GM23338 (cell line): ENCODE measurements around the gene NUP214. TPM values are rescaled to one million over a fixed set of nuclear protein-coding genes. Genes with fewer than 3 reads are reported as not detected.

Source experiments
- ATAC-seq: fragments of 200-7000 bp; cut with Tn5 transposase; 3 replicates; pipeline ENCODE4 v1.9.1; 2020
- DNase-seq: peaks from one replicate; pipeline ENCODE4 v3.0.0-alpha.2; 2015; ENCODE audit warnings: low spot score
- H2AFZ ChIP-seq: fragments of 200-600 bp; sonication (generic); 2 replicates; pipeline ENCODE4 v1.8.0; 2016; ENCODE audit warnings: antibody characterized with exemption, mild to moderate bottlenecking, moderate library complexity
- H3F3A ChIP-seq: fragments of 200-600 bp; sonication (generic); replicated peaks from 2 replicates; pipeline ENCODE4 v1.8.0; 2017; ENCODE audit warnings: antibody characterized with exemption, mixed run types, low read depth
- H3K27ac ChIP-seq: fragments of 200-600 bp; sonication (generic); 2 replicates; pipeline ENCODE4 v1.6.1; 2016; ENCODE audit warnings: low read depth
- H3K27me3 ChIP-seq: fragments of 200-600 bp; sonication (generic); 2 replicates; pipeline ENCODE4 v1.8.0; 2016; ENCODE audit warnings: mild to moderate bottlenecking, mixed run types, moderate library complexity; ENCODE audit not compliant: insufficient read depth
- H3K36me3 ChIP-seq: fragments of 200-600 bp; sonication (generic); 2 replicates; pipeline ENCODE4 v1.8.0; 2016; ENCODE audit warnings: mild to moderate bottlenecking; ENCODE audit not compliant: insufficient read depth
- H3K4me1 ChIP-seq: fragments of 200-600 bp; sonication (generic); 2 replicates; pipeline ENCODE4 v1.8.0; 2016; ENCODE audit warnings: mild to moderate bottlenecking, moderate library complexity; ENCODE audit not compliant: insufficient read depth
- H3K4me2 ChIP-seq: fragments of 200-600 bp; sonication (generic); 2 replicates; pipeline ENCODE4 v1.7.1; 2017; ENCODE audit warnings: mixed run types
- H3K4me3 ChIP-seq: fragments of 200-600 bp; sonication (generic); 2 replicates; pipeline ENCODE4 v1.6.1; 2016; ENCODE audit warnings: mixed run types
- H3K79me2 ChIP-seq: fragments of 200-600 bp; sonication (generic); replicated peaks from 2 replicates; pipeline ENCODE4 v1.8.0; 2017; ENCODE audit warnings: mild to moderate bottlenecking; ENCODE audit not compliant: insufficient read depth
- H3K9me2 ChIP-seq: fragments of 200-600 bp; sonication (generic); 2 replicates; pipeline ENCODE4 v1.8.0; 2017; ENCODE audit not compliant: insufficient read depth
- H4K20me1 ChIP-seq: fragments of 200-600 bp; sonication (generic); replicated peaks from 2 replicates; pipeline ENCODE4 v1.8.0; 2017; ENCODE audit warnings: mild to moderate bottlenecking; ENCODE audit not compliant: insufficient read depth
- H3K27ac Mint-ChIP-seq: 2 replicates; pipeline ENCODE4 v1.8.0; 2020; ENCODE audit warnings: inconsistent platforms, mild to moderate bottlenecking, moderate library complexity, mixed read lengths
- H3K27me3 Mint-ChIP-seq: 3 replicates; pipeline ENCODE4 v1.8.0; 2022; ENCODE audit warnings: low read depth, mild to moderate bottlenecking, moderate library complexity, mixed read lengths, inconsistent platforms; ENCODE audit not compliant: insufficient read depth, poor library complexity
- H3K36me3 Mint-ChIP-seq: 3 replicates; pipeline ENCODE4 v1.8.0; 2021; ENCODE audit warnings: low read depth, mild to moderate bottlenecking, inconsistent platforms, moderate library complexity, mixed read lengths
- H3K4me1 Mint-ChIP-seq: 3 replicates; pipeline ENCODE4 v1.8.0; 2020; ENCODE audit warnings: mild to moderate bottlenecking, inconsistent platforms, mixed read lengths
- H3K4me3 Mint-ChIP-seq: 3 replicates; pipeline ENCODE4 v1.8.0; 2021; ENCODE audit warnings: moderate library complexity, mild to moderate bottlenecking, inconsistent platforms, mixed read lengths
- H3K9me3 Mint-ChIP-seq: 3 replicates; pipeline ENCODE4 v1.8.0; 2020; ENCODE audit warnings: moderate library complexity, mild to moderate bottlenecking, inconsistent platforms, mixed read lengths
- EZH2 ChIP-seq: fragments of 200-600 bp; sonication (generic); IDR thresholded peaks from one replicate; pipeline ENCODE4 v1.8.0; 2017; ENCODE audit warnings: antibody characterized with exemption, mild to moderate bottlenecking, low read depth; ENCODE audit not compliant: unreplicated experiment
- EZH2phosphoT487 ChIP-seq: fragments of 200-600 bp; sonication (generic); IDR thresholded peaks from one replicate; pipeline ENCODE4 v1.8.1; 2018; ENCODE audit warnings: antibody characterized with exemption; ENCODE audit not compliant: unreplicated experiment
- NANOG ChIP-seq: IDR thresholded peaks from 2 replicates; pipeline ENCODE4 v1.6.1; 2016; ENCODE audit warnings: antibody characterized with exemption, borderline replicate concordance
- POLR2AphosphoS5 ChIP-seq: IDR thresholded peaks from 2 replicates; pipeline ENCODE4 v1.6.1; 2016; ENCODE audit warnings: antibody characterized with exemption, low read depth
- STAT1 ChIP-seq: IDR thresholded peaks from one replicate; pipeline ENCODE4 v1.6.1; 2016; ENCODE audit warnings: antibody characterized with exemption; ENCODE audit not compliant: unreplicated experiment
- ZNF114 ChIP-seq: fragments of 250-450 bp; sonication (Bioruptor Pico); IDR thresholded peaks from 2 replicates; pipeline ENCODE4 v1.5.0; 2020; ENCODE audit warnings: mild to moderate bottlenecking, moderate library complexity
- ZNF331 ChIP-seq: fragments of 250-450 bp; sonication (Bioruptor Pico); IDR thresholded peaks from 2 replicates; pipeline ENCODE4 v1.5.0; 2020; ENCODE audit warnings: low read depth, mild to moderate bottlenecking, moderate library complexity
- polyA plus RNA-seq: library from polyadenylated mRNA; unstranded; fragments of >200 nt; fragmentation: Nextera tagmentation; extraction: Ambion mirVana; gene quantifications from 2 replicates; pipeline ENCODE4 v1.2.1, GENCODE V29; 2016
- total RNA-seq: library from RNA; depleted of rRNA; stranded (reverse); fragments of >200 nt; shearing (Covaris generic); gene quantifications from 2 replicates; pipeline ENCODE4 v1.2.3, GENCODE V29; 2014
- TF ChIP-seq, protein P1 (sequence below): fragments of 250-450 bp; sonication (Bioruptor Pico); IDR thresholded peaks from 2 replicates; pipeline ENCODE4 v1.5.0; 2020; ENCODE audit warnings: mild to moderate bottlenecking, moderate library complexity
- TF ChIP-seq, protein P2 (sequence below), 2 experiments: fragments of 200-600 bp in 1 of 2; sonication (generic) in 1 of 2; conservative IDR thresholded peaks; 2 replicates each; pipeline versions ENCODE4 v1.5.1 to v1.6.1; 2016 to 2017; ENCODE audit warnings: antibody characterized with exemption in 2 of 2, low read depth in 2 of 2, mild to moderate bottlenecking in 2 of 2, moderate library complexity in 1 of 2

NUP214 gene
- total and polyA plus RNA-seq, 2 experiments from 2014 or later = 36.0 to 57.0 TPM

DNA sequence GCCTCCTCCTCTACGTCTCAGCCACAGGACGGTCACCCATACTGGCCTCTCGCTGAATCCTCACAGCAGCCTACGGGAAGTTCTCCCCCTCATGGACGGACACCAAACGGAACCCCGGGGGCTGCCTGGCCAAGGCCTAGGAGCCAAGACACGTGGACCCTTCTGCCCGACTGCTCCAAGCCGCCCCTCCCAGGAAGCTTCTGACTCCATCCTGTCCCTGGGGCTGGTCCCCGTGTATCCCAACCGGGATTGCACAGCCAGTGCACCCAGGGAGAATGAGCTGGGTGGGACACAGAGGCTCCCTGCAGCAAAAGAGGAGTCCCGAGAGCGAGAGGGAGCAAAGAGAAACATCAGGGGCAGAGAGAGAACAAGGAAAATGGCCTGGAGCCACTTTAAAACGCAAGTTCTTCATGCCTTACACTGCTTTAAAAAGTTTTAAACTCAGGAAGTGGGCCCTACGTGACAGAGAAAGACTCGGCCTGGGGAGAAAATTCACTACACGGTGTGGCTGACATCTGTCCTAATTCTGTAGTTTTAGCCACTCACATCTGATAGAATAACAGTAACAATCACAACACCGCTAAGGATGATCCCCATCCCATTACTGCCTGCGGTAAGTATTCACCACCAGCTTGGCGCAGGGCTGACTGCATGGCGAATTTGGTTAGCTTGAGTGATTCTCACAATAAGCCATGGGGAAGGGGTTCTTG, 147.9 kb downstream of the NUP214 start (continued):
- TF ChIP-seq, protein P1, sequence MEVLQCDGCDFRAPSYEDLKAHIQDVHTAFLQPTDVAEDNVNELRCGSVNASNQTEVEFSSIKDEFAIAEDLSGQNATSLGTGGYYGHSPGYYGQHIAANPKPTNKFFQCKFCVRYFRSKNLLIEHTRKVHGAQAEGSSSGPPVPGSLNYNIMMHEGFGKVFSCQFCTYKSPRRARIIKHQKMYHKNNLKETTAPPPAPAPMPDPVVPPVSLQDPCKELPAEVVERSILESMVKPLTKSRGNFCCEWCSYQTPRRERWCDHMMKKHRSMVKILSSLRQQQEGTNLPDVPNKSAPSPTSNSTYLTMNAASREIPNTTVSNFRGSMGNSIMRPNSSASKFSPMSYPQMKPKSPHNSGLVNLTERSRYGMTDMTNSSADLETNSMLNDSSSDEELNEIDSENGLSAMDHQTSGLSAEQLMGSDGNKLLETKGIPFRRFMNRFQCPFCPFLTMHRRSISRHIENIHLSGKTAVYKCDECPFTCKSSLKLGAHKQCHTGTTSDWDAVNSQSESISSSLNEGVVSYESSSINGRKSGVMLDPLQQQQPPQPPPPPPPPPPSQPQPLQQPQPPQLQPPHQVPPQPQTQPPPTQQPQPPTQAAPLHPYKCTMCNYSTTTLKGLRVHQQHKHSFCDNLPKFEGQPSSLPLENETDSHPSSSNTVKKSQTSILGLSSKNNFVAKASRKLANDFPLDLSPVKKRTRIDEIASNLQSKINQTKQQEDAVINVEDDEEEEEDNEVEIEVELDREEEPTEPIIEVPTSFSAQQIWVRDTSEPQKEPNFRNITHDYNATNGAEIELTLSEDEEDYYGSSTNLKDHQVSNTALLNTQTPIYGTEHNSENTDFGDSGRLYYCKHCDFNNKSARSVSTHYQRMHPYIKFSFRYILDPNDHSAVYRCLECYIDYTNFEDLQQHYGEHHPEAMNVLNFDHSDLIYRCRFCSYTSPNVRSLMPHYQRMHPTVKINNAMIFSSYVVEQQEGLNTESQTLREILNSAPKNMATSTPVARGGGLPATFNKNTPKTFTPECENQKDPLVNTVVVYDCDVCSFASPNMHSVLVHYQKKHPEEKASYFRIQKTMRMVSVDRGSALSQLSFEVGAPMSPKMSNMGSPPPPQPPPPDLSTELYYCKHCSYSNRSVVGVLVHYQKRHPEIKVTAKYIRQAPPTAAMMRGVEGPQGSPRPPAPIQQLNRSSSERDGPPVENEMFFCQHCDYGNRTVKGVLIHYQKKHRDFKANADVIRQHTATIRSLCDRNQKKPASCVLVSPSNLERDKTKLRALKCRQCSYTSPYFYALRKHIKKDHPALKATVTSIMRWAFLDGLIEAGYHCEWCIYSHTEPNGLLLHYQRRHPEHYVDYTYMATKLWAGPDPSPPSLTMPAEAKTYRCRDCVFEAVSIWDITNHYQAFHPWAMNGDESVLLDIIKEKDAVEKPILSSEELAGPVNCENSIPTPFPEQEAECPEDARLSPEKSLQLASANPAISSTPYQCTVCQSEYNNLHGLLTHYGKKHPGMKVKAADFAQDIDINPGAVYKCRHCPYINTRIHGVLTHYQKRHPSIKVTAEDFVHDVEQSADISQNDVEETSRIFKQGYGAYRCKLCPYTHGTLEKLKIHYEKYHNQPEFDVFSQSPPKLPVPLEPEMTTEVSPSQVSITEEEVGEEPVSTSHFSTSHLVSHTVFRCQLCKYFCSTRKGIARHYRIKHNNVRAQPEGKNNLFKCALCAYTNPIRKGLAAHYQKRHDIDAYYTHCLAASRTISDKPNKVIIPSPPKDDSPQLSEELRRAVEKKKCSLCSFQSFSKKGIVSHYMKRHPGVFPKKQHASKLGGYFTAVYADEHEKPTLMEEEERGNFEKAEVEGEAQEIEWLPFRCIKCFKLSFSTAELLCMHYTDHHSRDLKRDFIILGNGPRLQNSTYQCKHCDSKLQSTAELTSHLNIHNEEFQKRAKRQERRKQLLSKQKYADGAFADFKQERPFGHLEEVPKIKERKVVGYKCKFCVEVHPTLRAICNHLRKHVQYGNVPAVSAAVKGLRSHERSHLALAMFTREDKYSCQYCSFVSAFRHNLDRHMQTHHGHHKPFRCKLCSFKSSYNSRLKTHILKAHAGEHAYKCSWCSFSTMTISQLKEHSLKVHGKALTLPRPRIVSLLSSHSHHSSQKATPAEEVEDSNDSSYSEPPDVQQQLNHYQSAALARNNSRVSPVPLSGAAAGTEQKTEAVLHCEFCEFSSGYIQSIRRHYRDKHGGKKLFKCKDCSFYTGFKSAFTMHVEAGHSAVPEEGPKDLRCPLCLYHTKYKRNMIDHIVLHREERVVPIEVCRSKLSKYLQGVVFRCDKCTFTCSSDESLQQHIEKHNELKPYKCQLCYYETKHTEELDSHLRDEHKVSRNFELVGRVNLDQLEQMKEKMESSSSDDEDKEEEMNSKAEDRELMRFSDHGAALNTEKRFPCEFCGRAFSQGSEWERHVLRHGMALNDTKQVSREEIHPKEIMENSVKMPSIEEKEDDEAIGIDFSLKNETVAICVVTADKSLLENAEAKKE = no peak
- TF ChIP-seq ZNF114 (CRISPR knock-in tag) = no peak

GRCh38 chr9:131273856-131274673, 148.7 kb downstream of the NUP214 start:
- H3K4me2 ChIP-seq = no peak overlapping the region
- Mint-ChIP-seq H3K27ac (no peak overlapping the region; the same call in 1 of the 2 replicates), H3K4me1 (peaks cover 38% of the 10 kb centered on the region), H3K27me3 (peaks cover 22% of the 10 kb centered on the region), H3K36me3 (no peaks in the 10 kb centered on the region), H3K4me3 (no peak overlapping the region), H3K9me3 (no peaks in the 10 kb centered on the region)
- H2AFZ ChIP-seq = no peak overlapping the region
- H4K20me1 ChIP-seq = no peaks in the 10 kb centered on the region
- H3K27ac ChIP-seq = no peak overlapping the region
- ATAC-seq (no peak), DNase-seq (no peak)
- H3K9me2 ChIP-seq = no peaks in the 10 kb centered on the region
- H3K27me3 ChIP-seq = peaks cover 18% of the 10 kb centered on the region
- H3K4me3 ChIP-seq = no peak overlapping the region
- H3K4me1 ChIP-seq = peaks cover 10% of the 10 kb centered on the region; the same call in 1 of the 2 replicates
- no peaks in the 10 kb centered on the region for H3K36me3 ChIP-seq
- H3F3A ChIP-seq = peaks cover 14% of the 10 kb centered on the region; the same call in 1 of the 2 replicates
- no peaks in the 10 kb centered on the region for H3K79me2 ChIP-seq
- TF ChIP-seq NANOG (no peak), EZH2phosphoT487 (no peak), EZH2 (no peak), ZNF114 (CRISPR knock-in tag) (no peak), POLR2AphosphoS5 (no peak), ZNF331 (CRISPR knock-in tag) (no peak), STAT1 (no peak)
- TF ChIP-seq, protein P2, sequence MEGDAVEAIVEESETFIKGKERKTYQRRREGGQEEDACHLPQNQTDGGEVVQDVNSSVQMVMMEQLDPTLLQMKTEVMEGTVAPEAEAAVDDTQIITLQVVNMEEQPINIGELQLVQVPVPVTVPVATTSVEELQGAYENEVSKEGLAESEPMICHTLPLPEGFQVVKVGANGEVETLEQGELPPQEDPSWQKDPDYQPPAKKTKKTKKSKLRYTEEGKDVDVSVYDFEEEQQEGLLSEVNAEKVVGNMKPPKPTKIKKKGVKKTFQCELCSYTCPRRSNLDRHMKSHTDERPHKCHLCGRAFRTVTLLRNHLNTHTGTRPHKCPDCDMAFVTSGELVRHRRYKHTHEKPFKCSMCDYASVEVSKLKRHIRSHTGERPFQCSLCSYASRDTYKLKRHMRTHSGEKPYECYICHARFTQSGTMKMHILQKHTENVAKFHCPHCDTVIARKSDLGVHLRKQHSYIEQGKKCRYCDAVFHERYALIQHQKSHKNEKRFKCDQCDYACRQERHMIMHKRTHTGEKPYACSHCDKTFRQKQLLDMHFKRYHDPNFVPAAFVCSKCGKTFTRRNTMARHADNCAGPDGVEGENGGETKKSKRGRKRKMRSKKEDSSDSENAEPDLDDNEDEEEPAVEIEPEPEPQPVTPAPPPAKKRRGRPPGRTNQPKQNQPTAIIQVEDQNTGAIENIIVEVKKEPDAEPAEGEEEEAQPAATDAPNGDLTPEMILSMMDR (conservative IDR thresholded peaks at IDR 0.05; ENCODE audit: low read depth in 2 of 2) = no peak
